GM21825 (cell line): ENCODE measurements around the gene OSBPL9.
"Not testable (repeated sequence)": the region's sequence is repeated elsewhere in the genome, so short reads cannot be mapped to it uniquely, and the experiment has no call there.

Experiments used
- ATAC-seq: cut with Tn5 transposase; IDR thresholded peaks from one replicate; pipeline ENCODE4 v1.9.1; 2021; ENCODE audit warnings: mild to moderate bottlenecking, moderate library complexity; ENCODE audit not compliant: unreplicated experiment

Gene OSBPL9

GRCh38 chr1:51768971-51769588, 152.2 kb downstream of the OSBPL9 start:
- ATAC-seq: no peak

GRCh38 chr1:51776408-51776807, 159.5 kb downstream of the OSBPL9 start:
- no peak for ATAC-seq

GRCh38 chr1:51780927-51781326, 164.0 kb downstream of the OSBPL9 start:
- ATAC-seq: no peak

DNA sequence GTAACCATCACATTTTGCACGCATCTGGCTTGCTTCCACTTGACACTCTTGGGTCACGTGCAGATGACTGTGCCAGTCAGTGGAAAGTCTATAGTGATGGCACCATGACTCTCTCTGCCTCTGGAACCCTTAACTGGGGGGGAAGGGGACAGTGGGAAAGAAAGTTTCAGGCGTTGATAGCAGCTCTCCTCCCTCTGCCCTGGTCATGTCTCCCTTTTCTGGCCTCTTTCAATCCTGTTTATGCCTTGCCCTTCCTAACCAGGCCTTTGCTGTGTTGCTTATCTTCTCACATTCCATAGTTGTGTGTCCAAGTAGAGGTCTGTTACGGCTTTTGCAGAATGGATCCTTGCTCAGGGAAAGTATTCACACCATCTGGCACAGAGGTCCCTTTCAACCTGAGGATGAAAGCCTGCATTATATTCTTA, 168.1 kb downstream of the OSBPL9 start:
- no peak for ATAC-seq

DNA sequence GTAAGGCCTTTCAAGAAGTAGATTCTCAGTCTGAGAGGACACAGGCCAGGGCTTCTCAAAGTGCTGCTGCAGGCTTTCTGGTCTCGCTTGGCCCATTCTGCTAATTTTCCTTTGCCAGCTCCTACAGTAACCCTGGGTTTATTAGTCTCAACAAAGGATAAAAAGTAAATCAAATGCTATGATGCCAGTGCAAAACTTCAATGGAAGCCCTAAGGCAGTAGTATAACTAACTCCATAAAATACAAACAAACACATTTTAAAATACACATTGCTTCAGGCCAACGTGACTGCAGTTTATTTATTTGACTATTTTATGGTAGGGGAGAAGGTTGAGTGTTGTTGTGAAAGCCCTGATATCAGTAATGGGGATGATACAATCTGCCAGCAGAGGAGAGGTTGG, 172.0 kb downstream of the OSBPL9 start:
- no peak for ATAC-seq

- no peak for ATAC-seq
These were observed 172.4 kb downstream of the OSBPL9 start for GRCh38 chr1:51789342-51789741.

DNA sequence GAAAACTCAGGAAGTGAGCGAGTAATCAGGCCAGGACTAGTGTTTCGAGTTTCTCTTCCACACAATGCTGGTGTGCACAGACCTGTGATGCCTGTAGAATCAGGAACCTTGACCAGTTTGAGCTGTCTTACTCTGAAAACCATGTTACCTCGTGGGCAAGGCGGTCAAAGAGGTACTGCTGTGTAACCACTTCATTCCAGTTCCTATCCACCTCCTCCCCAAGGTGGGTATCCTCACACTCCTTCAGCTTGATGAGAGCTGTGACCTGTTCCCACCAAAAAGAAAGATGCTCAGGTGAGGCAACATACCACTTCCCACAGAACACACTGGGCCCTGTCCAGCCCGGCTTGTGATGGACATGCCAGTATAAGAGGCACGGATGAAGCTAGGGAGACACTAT, 173.5 kb downstream of the OSBPL9 start:
- ATAC-seq: no peak

- no peak for ATAC-seq
These were observed 175.0 kb downstream of the OSBPL9 start for GRCh38 chr1:51791888-51792287.

GRCh38 chr1:51792864-51793263, 176.0 kb downstream of the OSBPL9 start:
- no peak for ATAC-seq

GRCh38 chr1:51794260-51794659, 177.4 kb downstream of the OSBPL9 start:
- ATAC-seq: no peak

DNA sequence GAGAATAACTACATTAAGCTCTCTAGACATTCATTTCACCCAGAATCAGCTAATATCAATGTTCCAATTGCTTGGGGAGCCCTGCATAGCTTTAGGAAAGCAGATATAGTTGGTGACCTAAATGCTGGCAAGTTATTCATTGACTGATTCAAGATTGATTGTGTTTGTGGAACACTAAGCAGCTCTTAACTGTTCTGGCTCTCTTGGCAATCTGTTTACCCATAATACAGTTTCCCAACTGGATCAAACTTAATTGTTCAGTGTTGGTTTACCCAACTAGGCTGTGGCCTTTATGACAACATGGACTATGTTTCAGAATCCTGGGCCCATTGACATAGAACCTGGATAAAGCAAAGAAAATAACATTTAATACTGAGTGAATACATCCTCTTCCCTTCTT, 178.0 kb downstream of the OSBPL9 start:
- ATAC-seq: no peak

DNA sequence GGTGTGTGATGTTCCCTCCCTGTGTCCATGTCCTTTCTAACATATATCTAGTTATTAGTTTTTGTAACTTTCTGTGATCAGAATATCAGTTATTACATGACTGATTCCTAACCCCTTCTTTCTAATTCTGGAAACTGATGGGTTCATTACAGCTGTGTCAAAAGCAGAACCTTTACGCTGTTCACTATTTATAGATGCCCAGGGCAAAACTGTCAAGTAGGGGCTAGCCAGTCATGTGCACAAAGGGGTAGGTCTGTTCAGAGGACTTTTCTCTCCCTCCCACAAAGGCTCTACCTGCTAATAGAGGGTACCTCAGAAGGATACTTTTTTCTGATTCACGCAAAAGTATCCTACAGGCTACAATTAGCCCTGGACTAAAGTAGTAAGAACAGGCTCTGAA, 182.5 kb downstream of the OSBPL9 start:
- no peak for ATAC-seq

DNA sequence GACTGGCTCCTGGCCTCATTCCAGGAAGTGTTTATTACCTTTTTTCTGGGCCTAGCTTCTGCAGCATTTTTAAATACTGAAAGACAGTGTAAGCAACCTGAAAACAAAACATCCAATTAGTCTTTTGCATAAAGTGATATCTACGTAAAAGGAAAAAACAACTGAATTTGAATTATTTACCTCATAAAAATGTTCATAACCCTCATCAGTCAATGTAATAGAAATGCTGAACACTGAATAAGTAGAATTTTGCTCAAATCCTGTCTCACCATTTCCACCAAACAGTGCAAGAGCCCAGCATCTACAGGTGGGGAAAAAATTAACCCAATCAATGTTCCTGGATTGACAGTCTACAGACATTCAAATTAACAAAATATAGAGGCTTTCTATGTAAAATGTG, 197.6 kb downstream of the OSBPL9 start:
- no peak for ATAC-seq

DNA sequence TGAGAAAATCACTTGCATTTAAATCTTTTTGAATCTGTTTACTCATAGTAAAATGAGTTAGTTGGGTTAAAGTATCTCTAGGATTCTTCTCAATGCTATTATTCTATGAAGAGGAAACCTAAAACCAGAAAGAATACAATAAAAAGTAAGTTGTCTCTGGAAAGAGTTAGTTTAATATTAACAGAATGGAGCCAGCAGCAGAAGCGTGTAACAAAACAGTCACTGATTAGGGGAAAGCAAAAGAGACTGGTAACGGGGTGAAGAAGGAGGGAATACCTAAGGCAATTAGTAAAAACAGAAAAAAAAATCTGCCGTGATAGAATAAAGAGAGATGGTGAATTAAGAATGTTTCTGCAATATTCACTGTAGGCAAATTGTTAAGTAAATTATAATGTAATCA, 201.6 kb downstream of the OSBPL9 start:
- ATAC-seq: no peak

DNA sequence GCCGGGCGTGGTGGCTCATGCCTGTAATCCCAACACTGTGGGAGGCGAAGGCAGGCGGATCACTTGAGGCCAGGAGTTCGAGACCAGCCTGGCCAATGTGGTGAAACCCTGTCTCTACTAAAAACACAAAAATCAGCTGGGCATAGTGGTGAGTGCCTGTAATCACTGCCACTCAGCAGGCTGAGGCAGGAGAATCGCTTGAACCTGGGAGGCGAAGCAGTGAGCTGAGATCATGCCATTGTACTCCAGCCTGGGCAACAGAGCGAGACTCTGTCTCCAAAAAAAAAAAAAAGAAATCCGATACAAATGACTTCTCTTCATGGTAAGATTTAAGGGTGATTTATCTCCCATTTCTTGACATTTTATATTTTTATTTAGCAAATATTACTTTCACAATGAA, 202.1 kb downstream of the OSBPL9 start:
- ATAC-seq: not testable (repeated sequence)

DNA sequence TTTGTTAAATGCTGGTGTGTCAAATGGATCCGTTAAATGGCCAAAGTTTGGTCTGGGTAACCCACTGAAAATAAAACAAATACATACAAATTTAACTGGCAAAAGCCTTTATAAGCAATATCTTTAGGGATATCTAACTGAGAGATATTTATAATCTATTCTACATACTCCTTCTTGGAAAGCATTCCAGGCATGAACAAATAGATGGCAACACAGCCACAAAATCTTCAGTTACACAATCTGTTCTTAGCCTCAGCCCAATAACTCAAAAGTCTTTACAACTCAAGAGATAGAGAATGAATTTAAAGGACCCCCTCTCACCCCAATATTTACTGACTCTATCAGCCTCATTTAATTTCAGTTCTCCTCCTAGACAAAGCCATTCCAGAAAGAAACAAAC, 202.9 kb downstream of the OSBPL9 start:
- no peak for ATAC-seq

DNA sequence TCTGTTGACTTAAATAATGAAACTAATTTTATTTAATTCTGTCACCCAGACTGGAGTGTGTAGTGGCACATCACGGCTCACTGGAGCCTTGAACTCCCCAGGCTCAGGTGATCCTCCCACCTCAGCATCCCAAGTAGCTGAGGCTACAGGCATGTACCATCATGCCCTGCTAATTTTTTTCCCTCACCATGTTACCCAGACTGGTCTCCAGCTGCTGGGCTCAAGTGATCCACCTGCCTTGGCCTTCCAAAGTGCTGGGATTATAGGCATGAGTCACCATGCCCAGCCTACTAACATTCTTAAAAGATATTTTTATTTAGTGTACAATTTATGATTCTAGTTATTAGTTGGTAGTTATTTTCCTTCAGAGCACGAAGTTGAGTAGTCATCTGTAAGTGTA, 212.2 kb downstream of the OSBPL9 start:
- no peak for ATAC-seq

GRCh38 chr1:51833700-51834099, 216.8 kb downstream of the OSBPL9 start:
- no peak for ATAC-seq

DNA sequence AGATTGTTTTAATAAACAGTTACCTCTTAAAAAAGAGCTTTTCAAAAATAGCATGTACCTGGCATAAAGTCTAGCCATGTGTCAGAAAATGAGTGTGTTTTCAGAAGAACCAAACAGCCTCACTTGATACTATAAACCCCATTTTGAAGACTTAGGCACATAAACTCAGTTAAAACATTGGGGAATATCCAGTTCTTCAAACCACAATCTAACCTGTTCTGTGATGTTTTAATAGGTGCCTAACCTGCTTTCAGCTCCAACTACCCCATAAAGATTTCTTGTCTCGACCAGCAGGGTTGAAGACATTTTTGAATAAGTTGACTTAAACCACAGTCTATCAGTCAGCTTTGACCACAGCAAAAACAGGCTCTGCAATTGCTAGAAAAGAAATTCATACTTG, 220.4 kb downstream of the OSBPL9 start:
- ATAC-seq: no peak
